Stimulated activated CD4-positive, alpha-beta T cell treated with anti-CD3 and anti-CD28 coated beads, Interleukin-4, amount 100 ng/mL, for 24 hours (primary cell): ENCODE results near the gene TMEM178B.

Source experiments
- DNase-seq: peaks from one replicate; pipeline ENCODE4 v3.0.0-alpha.2; 2020

TMEM178B gene

GRCh38 chr7:141442781-141443180, 368.9 kb downstream of the TMEM178B start:
- no peak for DNase-seq

DNA sequence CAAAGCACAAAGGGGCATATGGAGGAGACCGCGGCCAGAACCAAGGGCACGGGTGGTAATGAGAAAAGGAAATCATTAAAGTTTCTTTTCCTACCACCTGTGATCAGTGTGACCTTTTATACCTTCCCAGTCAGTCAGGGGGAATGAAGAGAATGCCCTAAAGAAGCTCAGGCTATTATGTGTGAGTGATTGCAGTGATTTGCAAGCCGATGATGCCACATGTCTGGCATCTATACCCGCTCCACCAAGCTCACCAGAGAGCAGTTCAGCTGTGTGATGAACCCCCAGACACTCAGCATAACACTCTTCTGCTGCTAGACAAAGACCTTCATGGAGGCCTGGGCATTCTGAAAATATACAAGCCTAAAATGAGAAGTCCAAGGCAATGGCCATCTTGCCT, 371.1 kb downstream of the TMEM178B start:
- DNase-seq: no peak

- DNase-seq: no peak
Observed at GRCh38 chr7:141451232-141451631, 377.4 kb downstream of the TMEM178B start.

DNA sequence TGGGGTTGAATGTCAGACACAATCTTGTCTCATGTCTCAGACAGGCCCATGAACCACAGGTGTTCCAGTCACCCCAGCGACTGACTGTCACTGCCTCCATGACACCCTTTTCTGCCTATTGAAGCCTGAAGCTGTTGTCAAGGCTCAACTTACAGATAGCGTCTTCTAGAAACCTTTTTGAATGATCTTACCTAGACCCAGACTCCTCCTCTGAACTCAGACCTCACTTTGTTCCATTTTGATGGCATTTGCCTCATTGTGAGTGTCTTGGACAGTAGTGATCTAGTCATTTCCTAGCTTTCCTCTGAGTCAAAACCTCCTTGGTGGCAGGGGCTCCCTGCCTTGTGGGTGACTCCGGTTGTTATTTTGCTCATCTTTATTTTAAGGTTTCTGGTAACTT, 379.0 kb downstream of the TMEM178B start:
- no peak for DNase-seq

DNA sequence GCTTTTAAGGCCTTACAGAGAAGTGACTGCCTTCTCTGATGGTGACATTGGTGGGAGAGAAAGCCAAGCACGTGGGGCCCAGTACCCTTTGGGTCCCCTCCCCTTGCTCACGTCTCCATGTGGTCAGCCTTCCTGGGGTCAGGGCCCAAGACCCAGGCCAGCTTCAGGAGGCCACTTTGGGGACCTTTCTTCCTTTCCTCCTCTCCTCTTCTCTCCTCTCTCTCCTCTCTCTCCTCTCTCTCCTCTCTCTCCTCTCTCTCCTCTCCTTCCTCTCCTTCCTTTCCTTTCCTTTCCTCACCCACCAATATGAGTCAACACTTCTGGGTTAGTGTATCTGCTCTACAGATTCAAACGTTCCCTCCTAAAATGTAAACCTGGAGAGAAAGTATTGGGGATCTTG, 380.5 kb downstream of the TMEM178B start:
- DNase-seq: no peak

DNA sequence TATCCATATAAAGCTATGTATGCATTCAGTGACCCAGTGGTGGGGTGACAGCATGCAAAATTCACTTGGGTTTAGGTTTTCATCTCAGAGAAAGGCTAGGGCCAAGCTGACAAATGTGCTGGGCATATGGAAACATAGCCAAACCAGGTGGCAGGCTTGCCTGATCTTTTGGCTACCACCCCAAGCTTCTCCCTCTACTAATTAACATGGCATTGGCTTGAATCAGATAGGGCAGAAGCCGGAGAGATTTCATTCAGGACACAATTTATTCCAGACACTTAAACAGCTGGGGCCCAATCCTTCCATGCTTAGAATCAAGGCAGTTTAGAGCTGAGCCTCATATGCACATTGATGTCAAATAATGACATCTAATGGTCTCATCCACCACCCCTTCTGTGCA, 381.9 kb downstream of the TMEM178B start:
- DNase-seq: no peak

GRCh38 chr7:141456298-141456697, 382.4 kb downstream of the TMEM178B start:
- DNase-seq: no peak

- DNase-seq: no peak
Observed at GRCh38 chr7:141456711-141457110, 382.8 kb downstream of the TMEM178B start.

- no peak for DNase-seq
Observed at GRCh38 chr7:141460781-141461715, 387.2 kb downstream of the TMEM178B start.

DNA sequence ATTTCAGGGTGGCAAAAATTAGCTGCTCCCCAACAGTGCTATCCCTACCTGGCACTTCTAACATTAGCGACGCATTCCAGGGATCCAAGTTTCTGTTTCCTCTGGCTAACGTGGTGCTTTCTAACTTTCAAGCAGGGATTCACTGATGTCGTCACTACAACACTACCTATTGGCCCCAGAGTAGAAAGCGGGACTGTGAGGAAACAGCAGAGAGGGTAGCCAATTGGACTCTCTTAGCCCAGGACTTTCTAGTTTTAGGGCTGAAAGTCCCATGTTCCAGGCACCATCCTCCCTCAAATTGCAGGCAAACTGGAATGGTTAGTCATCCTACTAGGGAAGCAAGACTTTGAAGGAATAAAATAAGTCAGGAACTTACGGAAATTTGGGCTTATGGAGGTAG, 388.1 kb downstream of the TMEM178B start:
- no peak for DNase-seq

DNA sequence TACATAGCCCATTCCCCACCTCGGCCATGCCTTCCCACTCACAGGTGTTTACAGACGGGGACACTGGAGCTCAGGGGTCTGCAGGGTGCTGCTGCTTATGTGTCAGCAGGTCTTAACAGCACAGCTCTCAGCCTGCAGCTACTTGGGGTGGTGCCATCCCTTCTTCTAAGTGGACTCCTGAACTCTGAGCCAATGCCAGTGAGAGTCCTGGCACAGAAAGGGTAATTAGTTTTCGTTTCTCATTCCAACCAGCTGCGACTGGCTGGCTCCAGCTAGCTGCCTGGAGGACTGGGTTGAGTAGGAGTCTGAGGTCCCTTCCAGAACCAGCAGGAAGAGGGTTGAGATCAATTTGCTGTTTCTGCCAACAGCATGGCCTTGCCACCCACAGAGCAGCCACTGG, 389.1 kb downstream of the TMEM178B start:
- DNase-seq: no peak

- no peak for DNase-seq
Observed at GRCh38 chr7:141463986-141464385, 390.1 kb downstream of the TMEM178B start.

- DNase-seq: no peak
Observed at GRCh38 chr7:141464551-141464950, 390.7 kb downstream of the TMEM178B start.

GRCh38 chr7:141466151-141466904, 392.5 kb downstream of the TMEM178B start:
- no peak for DNase-seq

- no peak for DNase-seq
Observed at GRCh38 chr7:141468341-141468740, 394.5 kb downstream of the TMEM178B start.

DNA sequence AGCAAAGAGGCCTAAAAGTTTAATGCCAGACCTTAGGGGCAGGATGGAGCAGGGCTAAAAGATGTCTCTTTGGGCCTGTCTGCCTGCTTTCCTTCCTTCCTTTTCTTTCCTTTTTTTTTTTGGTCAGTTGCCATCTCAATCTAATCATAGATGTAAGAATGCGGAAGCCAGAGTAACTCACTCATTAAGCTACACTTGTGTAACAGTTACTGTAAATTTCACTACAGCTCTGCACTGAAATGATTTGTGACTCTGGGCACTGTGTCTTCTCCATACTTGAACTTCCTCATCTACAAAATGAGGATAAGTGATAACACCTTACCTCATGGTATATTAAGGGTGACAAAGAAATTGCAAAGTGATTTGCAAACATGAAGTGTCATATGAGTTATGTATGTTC, 401.8 kb downstream of the TMEM178B start:
- no peak for DNase-seq

DNA sequence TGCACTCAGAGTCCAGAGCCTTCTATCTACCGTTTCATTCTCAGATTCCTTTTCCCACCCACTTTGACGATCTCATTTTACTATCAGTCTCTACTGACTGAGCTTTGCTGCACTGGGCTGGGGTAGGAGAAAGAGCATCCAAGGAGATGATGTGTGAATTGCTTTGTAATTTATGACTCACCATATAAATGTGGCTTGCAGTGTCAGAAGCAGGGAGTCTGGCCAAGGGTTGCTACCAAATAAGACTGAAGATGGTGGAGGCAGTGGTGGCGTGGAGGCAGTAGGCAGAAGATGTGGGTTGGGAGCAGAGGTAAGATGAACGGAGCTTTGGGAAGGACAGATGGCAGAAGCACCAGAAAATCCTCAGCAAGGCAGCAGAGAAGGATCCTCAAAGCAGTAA, 404.0 kb downstream of the TMEM178B start:
- no peak for DNase-seq

- DNase-seq: no peak
Observed at GRCh38 chr7:141478845-141479244, 405.0 kb downstream of the TMEM178B start.

DNA sequence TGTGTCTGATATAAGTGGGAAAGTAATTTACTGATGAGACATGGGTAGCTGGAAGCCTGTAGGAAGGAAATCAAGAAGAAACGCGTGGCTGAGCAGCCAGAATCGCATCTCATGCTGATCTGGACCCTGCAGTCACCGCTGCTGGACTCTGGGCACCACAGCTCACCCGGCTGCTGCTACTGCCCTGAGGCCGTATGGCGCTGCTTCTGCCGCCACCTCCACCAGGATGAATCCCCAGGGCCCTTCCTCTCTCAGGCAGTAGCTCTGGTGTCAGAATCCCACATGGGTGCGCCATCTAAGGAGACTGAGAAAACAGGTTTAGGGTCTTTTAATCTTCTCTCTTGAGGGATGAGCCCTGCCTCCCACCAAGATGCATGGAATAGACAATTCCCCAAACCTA, 407.1 kb downstream of the TMEM178B start:
- no peak for DNase-seq

GRCh38 chr7:141481971-141482370, 408.1 kb downstream of the TMEM178B start:
- DNase-seq: no peak

- DNase-seq: no peak
Observed at GRCh38 chr7:141483044-141483443, 409.2 kb downstream of the TMEM178B start.

- DNase-seq: no peak
Observed at GRCh38 chr7:141484907-141485306, 411.0 kb downstream of the TMEM178B start.

- DNase-seq: no peak
Observed at GRCh38 chr7:141486959-141487358, 413.1 kb downstream of the TMEM178B start.

DNA sequence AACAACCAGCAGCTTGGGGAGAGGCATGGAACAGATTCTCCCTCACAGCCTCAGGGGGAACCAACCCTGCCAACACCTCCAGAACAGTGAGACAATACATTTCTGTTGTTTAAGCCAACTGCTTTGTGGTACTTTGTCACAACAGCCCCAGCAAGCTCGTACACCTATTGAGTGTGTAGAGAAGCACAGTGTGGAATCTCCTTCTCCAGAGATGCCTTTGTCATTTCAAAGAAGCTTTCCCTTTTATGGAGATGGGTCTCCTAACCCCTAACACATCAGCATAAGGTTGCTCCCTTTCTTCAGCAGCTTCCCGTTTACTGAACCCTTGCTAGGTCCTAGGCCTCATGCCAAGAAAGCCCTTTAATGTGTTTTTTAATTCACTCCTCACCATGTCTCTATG, 416.6 kb downstream of the TMEM178B start:
- DNase-seq: no peak
